HG02678 (cell line): ENCODE results near the gene SAFB2.
"Not testable (repeated sequence)": the region's sequence is repeated elsewhere in the genome, so short reads cannot be mapped to it uniquely, and the experiment has no call there.

ENCODE experiments used
- ATAC-seq: cut with Tn5 transposase; IDR thresholded peaks from one replicate; pipeline ENCODE4 v1.9.1; 2021; ENCODE audit warnings: mild to moderate bottlenecking, moderate library complexity; ENCODE audit not compliant: unreplicated experiment

The SAFB2 gene

GRCh38 chr19:5608766-5609165 is 13.8 kb downstream of the SAFB2 start:
- not testable (repeated sequence) for ATAC-seq

- no peak for ATAC-seq
Observed at GRCh38 chr19:5608291-5608690, 14.3 kb downstream of the SAFB2 start.

GRCh38 chr19:5607318-5608275 is 15.0 kb downstream of the SAFB2 start:
- ATAC-seq, result no peak

GRCh38 chr19:5605362-5605761 is 17.2 kb downstream of the SAFB2 start:
- ATAC-seq, result no peak

- no peak for ATAC-seq
Observed at GRCh38 chr19:5603626-5604025, 18.9 kb downstream of the SAFB2 start.

GRCh38 chr19:5600797-5601196 is 21.8 kb downstream of the SAFB2 start:
- ATAC-seq, result no peak

GRCh38 chr19:5595745-5596144 is 26.8 kb downstream of the SAFB2 start:
- ATAC-seq, result no peak

- ATAC-seq, result no peak
Observed at GRCh38 chr19:5595129-5595528, 27.4 kb downstream of the SAFB2 start.

GRCh38 chr19:5594521-5594950 is 28.0 kb downstream of the SAFB2 start:
- no peak for ATAC-seq

- ATAC-seq, result no peak
Observed at GRCh38 chr19:5593343-5594255, 29.0 kb downstream of the SAFB2 start.

GRCh38 chr19:5592531-5593342 is 29.8 kb downstream of the SAFB2 start:
- no peak for ATAC-seq

GRCh38 chr19:5591476-5591875 is 31.1 kb downstream of the SAFB2 start:
- no peak for ATAC-seq

- ATAC-seq, result no peak
Observed at GRCh38 chr19:5590865-5591154, 31.8 kb downstream of the SAFB2 start.

GRCh38 chr19:5590151-5590864 is 32.3 kb downstream of the SAFB2 start:
- no peak for ATAC-seq

GRCh38 chr19:5588906-5589676 is 33.5 kb downstream of the SAFB2 start:
- no peak for ATAC-seq

- ATAC-seq, result no peak
Observed at GRCh38 chr19:5588441-5588840, 34.1 kb downstream of the SAFB2 start.

GRCh38 chr19:5587661-5588060 is 34.9 kb downstream of the SAFB2 start:
- no peak for ATAC-seq

- no peak for ATAC-seq
Observed at GRCh38 chr19:5587071-5587455, 35.5 kb downstream of the SAFB2 start.

GRCh38 chr19:5586300-5587070 is 36.1 kb downstream of the SAFB2 start:
- ATAC-seq, result no peak
